Activated T-cell treated with anti-CD3 and anti-CD28 coated beads, Interleukin-2, amount 50 U/mL, for 24 hours (primary cell): ENCODE results near the gene SERPINA1.
"Not testable (repeated sequence)": the region's sequence is repeated elsewhere in the genome, so short reads cannot be mapped to it uniquely, and the experiment has no call there.

Source experiments
- DNase-seq: peaks from one replicate; pipeline ENCODE4 v3.0.0-alpha.2; 2020
- H3K27ac Mint-ChIP-seq: 2 replicates; pipeline ENCODE4 v1.8.0; 2020; ENCODE audit warnings: mild to moderate bottlenecking, mixed read lengths
- H3K27me3 Mint-ChIP-seq: 2 replicates; pipeline ENCODE4 v1.8.0; 2020; ENCODE audit warnings: mixed read lengths
- H3K36me3 Mint-ChIP-seq: 2 replicates; pipeline ENCODE4 v1.8.0; 2020; ENCODE audit warnings: low read depth, mixed read lengths
- H3K4me1 Mint-ChIP-seq: 2 replicates; pipeline ENCODE4 v1.8.0; 2020; ENCODE audit warnings: low read depth, mixed read lengths
- H3K4me3 Mint-ChIP-seq: 2 replicates; pipeline ENCODE4 v1.8.0; 2020; ENCODE audit warnings: mild to moderate bottlenecking, moderate library complexity, mixed read lengths
- H3K9me3 Mint-ChIP-seq: 2 replicates; pipeline ENCODE4 v1.8.0; 2020; ENCODE audit warnings: mixed read lengths

The SERPINA1 gene

DNA sequence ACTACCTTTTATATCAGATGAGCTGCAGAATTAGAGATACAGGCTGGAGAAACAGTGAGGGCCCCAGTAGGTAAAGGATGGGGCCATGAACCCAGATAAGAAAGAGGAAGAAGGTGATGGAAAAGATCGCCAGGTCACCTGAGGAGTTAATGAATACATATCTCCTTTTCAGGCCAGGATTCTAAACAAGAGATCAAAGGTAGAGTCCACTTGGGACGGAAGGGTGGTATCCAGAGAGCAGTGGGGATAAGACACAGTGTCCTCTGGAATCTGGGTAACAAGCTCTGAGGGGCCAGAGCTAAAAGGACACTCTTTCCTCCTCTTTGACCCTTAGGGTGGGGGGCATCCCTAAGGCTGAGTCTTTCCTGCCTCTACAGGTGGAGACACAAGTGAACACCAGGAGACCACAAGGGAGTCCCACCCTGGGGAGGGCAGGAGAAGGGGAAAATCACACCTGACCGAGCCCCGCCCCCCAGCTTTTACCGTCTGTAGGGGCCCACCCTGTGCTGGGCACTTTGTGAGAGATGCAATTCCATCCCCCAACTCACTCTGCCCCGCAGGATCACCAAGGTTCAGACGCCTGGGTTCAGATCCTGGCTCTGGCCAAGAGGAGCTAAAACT is 27.3 kb downstream of the SERPINA1 start:
- no peaks in the 10 kb centered on the region for H3K9me3 Mint-ChIP-seq
- no peak overlapping the region for H3K4me3 Mint-ChIP-seq
- no peak overlapping the region for H3K27ac Mint-ChIP-seq
- H3K36me3 Mint-ChIP-seq: no peaks in the 10 kb centered on the region
- peaks cover 36% of the 10 kb centered on the region for H3K27me3 Mint-ChIP-seq
- no peak for DNase-seq
- H3K4me1 Mint-ChIP-seq: no peaks in the 10 kb centered on the region

DNA sequence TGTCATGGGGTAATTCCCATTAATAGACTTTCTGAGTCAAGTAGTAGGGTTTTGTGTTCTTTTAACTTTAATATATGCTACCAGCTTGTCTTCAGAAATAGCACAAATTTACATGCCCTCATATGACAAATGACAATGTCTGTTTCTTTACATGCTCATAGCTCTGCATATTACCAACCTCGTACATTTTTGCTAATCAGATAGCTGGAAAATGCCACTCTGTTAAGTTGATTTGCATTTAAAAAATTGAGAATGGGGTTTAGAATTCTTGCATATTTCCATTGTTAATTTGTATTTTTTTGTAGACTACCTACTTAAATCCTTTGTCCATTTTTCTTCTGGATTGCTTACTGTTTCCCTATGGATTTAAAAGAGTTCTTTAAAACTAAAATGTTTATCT is 31.2 kb downstream of the SERPINA1 start:
- Mint-ChIP-seq H3K4me3 (no peak overlapping the region), H3K36me3 (no peaks in the 10 kb centered on the region), H3K27me3 (peaks cover 45% of the 10 kb centered on the region), H3K27ac (no peak overlapping the region), H3K4me1 (peaks cover 4% of the 10 kb centered on the region), H3K9me3 (peaks cover under 1% of the 10 kb centered on the region)
- no peak for DNase-seq

- H3K27ac Mint-ChIP-seq: no peak overlapping the region
- H3K36me3 Mint-ChIP-seq: no peaks in the 10 kb centered on the region
- H3K4me1 Mint-ChIP-seq: peaks cover 4% of the 10 kb centered on the region
- H3K27me3 Mint-ChIP-seq: peaks cover 51% of the 10 kb centered on the region
- no peak for DNase-seq
- no peak overlapping the region for H3K4me3 Mint-ChIP-seq
- H3K9me3 Mint-ChIP-seq: peaks cover 7% of the 10 kb centered on the region
Measured at GRCh38 chr14:94356379-94357056, 31.9 kb downstream of the SERPINA1 start.

- no peaks in the 10 kb centered on the region for H3K36me3 Mint-ChIP-seq
- peaks cover 47% of the 10 kb centered on the region for H3K27me3 Mint-ChIP-seq
- no peak overlapping the region for H3K4me3 Mint-ChIP-seq
- H3K27ac Mint-ChIP-seq: no peak overlapping the region
- H3K9me3 Mint-ChIP-seq: peaks cover 9% of the 10 kb centered on the region
- H3K4me1 Mint-ChIP-seq: peaks cover 4% of the 10 kb centered on the region
- no peak for DNase-seq
Measured at GRCh38 chr14:94355191-94355794, 33.1 kb downstream of the SERPINA1 start.

- no peak overlapping the region for H3K4me3 Mint-ChIP-seq
- H3K27me3 Mint-ChIP-seq: peaks cover 45% of the 10 kb centered on the region
- no peak overlapping the region for H3K27ac Mint-ChIP-seq
Measured at GRCh38 chr14:94354638-94355185, 33.7 kb downstream of the SERPINA1 start.

DNA sequence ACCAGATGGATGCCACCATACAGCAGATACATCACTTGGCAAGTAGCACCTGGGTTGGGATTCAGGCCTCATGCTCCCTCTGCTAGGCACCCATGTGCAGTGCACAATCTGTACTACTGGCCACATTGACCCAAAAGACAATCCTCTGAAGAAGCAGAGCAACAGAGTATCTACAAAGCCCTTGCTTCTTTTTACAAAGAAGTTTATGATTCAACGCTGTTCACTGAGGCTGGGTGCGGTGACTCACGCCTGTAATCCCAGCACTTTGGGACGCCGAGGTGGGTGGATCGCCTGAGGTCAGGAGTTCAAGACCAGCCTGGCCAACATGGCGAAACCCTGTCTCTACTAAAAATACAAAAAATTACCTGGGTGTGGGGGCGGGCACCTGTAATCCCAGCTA is 34.2 kb downstream of the SERPINA1 start:
- H3K36me3 Mint-ChIP-seq, H3K27ac Mint-ChIP-seq, DNase-seq, H3K9me3 Mint-ChIP-seq, H3K4me1 Mint-ChIP-seq, H3K4me3 Mint-ChIP-seq: not testable (repeated sequence)
- H3K27me3 Mint-ChIP-seq: peaks cover 47% of the 10 kb centered on the region

More at GRCh38 chr14:94354638-94355185, 33.7 kb downstream of the SERPINA1 start:
- Mint-ChIP-seq H3K9me3 (peaks cover 9% of the 10 kb centered on the region), H3K36me3 (no peaks in the 10 kb centered on the region), H3K4me1 (peaks cover 4% of the 10 kb centered on the region)
- no peak for DNase-seq

- Mint-ChIP-seq H3K36me3 (no peaks in the 10 kb centered on the region), H3K27ac (no peak overlapping the region), H3K4me3 (no peak overlapping the region), H3K27me3 (peaks cover 40% of the 10 kb centered on the region), H3K4me1 (peaks cover 14% of the 10 kb centered on the region), H3K9me3 (peaks cover 11% of the 10 kb centered on the region)
- no peak for DNase-seq
Measured at GRCh38 chr14:94349276-94349675, 39.1 kb downstream of the SERPINA1 start.

DNA sequence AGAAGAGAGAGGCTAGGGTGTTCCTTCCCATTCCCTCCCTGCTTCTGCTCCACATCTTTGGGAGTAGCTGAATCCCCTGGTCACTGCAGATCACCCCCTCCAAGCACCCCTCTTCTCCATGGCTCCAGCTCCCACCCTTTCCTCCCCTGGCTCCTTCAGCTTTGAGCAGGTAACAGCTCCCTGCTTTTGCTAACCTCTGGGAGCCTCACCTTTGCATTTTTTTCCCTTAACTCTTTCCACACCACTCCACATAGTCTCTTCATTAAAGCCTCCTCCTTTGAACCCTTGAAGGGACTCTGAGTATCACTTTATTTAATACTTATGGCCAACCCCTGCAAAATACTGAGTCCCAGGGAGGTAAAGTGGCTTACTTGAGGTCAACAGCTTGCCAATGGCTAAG is 39.6 kb downstream of the SERPINA1 start:
- H3K4me3 Mint-ChIP-seq: no peak overlapping the region
- H3K9me3 Mint-ChIP-seq: peaks cover 11% of the 10 kb centered on the region
- no peak overlapping the region for H3K27ac Mint-ChIP-seq

GRCh38 chr14:94346841-94347240 is 41.6 kb downstream of the SERPINA1 start:
- peak overlapping the region; percentile 91 for H3K27ac Mint-ChIP-seq
- H3K4me1 Mint-ChIP-seq: peaks cover 22% of the 10 kb centered on the region
- H3K9me3 Mint-ChIP-seq: peaks cover 7% of the 10 kb centered on the region
- no peak for DNase-seq
- H3K4me3 Mint-ChIP-seq: no peak overlapping the region
- no peaks in the 10 kb centered on the region for H3K36me3 Mint-ChIP-seq
- peaks cover 43% of the 10 kb centered on the region for H3K27me3 Mint-ChIP-seq

More for the DNA sequence above, 39.6 kb downstream of the SERPINA1 start:
- H3K27me3 Mint-ChIP-seq: peaks cover 41% of the 10 kb centered on the region
- H3K36me3 Mint-ChIP-seq: no peaks in the 10 kb centered on the region
- no peak for DNase-seq
- H3K4me1 Mint-ChIP-seq: peaks cover 14% of the 10 kb centered on the region

DNA sequence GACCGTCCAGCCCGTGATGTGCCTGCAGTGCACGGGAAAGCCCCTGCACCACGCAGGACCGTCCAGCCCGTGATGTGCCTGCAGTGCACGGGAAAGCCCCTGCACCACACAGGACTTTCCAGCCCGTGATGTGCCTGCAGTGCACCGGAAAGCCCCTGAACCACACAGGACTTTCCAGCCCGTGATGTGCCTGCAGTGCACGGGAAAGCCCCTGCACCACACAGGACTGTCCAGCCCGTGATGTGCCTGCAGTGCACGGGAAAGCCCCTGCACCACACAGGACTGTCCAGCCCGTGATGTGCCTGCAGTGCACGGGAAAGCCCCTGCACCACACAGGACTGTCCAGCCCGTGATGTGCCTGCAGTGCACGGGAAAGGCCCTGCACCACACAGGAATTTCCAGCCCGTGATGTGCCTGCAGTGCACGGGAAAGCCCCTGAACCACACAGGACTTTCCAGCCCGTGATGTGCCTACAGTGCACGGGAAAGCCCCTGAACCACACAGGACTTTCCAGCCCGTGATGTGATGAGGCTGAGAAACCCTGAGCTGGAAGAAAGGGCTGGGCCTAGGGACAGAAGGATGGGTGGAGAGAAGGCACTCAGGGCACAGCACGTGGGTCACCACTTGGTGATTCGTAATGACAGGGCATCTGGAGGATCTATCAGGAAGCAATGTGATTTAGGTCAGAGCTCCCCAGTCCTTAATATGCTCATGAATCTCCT is 42.2 kb downstream of the SERPINA1 start:
- H3K27ac Mint-ChIP-seq: peak overlapping the region; percentile 91
- not testable (repeated sequence) for H3K36me3 Mint-ChIP-seq, H3K9me3 Mint-ChIP-seq, H3K4me3 Mint-ChIP-seq
- H3K27me3 Mint-ChIP-seq: peaks cover 43% of the 10 kb centered on the region
- peak; percentile 63 for DNase-seq
- peaks cover 28% of the 10 kb centered on the region for H3K4me1 Mint-ChIP-seq

DNA sequence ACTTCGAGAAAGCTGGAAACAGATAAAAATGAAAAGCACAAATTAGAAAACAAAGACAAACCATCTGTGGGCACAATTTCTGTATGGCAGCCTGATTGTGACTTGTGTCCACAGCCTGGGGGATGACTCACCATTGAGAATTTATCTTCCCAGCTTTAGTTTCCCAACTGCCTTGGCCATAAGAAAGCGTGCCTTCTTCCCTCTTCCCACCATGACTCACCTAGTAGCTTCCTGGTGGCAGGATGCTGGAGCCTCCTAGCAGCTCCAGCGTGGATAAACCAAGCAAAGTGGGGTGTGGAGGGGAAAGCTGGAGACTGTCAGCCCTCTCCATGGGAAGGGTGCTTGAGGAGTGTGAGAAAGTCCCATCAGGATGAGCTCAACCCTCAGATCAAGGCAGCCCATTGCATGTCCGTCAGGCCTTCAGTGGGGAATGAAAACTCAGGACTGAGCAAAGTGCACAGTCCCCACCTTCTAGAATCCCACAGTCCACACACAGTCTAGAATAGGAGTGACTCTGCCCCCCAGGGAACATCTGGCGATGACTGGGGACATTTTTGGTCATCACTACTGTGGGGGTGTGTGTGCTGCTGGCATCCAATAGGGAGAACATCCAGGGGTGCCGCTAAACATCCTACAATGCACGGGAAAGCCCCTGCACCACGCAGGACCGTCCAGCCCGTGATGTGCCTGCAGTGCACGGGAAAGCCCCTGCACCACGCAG is 42.9 kb downstream of the SERPINA1 start:
- Mint-ChIP-seq H3K9me3 (peaks cover 7% of the 10 kb centered on the region), H3K4me3 (no peak overlapping the region), H3K27me3 (peaks cover 50% of the 10 kb centered on the region), H3K36me3 (no peaks in the 10 kb centered on the region), H3K4me1 (peaks cover 28% of the 10 kb centered on the region), H3K27ac (no peak overlapping the region)
- DNase-seq: no peak

GRCh38 chr14:94344389-94344788 is 44.0 kb downstream of the SERPINA1 start:
- peaks cover 28% of the 10 kb centered on the region for H3K4me1 Mint-ChIP-seq

DNA sequence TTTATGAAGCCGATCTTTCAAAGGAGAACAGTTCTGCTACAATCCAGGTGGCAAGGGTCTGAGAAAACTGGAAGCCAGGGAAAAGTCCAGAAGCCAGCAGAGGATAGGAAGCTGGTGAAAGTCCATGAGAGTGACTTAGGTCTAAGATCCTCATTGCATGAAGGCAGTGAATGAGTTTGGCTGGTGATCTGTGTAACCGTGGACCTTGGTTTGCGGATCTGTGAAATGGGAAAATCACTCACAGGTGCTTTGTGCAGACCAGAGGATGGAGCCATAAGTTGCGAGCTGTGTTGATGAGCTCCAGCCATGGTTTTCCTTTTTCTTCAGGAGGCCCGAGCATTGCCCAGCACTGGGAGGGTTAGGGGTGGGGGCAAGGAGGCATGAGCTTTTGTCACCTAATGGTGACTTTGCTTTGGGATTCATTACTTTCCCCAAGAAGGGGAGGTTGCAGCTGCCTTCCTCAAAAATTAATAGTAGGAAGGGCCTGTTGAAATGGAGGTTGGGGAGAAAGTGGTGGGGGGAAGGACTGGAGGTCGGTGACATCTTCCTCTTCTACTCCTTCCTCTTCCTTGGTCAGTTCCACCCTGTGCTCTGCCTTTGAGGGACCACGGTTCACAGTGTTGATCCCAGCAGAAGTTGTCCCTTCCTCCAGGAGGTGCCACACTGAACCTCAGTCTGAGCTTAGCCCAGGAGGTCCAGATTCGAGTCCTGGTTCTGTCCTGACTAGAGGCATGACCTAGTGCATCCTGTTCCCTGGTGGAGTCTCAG is 45.0 kb downstream of the SERPINA1 start:
- Mint-ChIP-seq H3K36me3 (no peaks in the 10 kb centered on the region), H3K27me3 (peaks cover 47% of the 10 kb centered on the region), H3K9me3 (peaks cover 7% of the 10 kb centered on the region), H3K4me1 (peaks cover 31% of the 10 kb centered on the region), H3K4me3 (no peak overlapping the region), H3K27ac (no peak overlapping the region)
- no peak for DNase-seq

More at GRCh38 chr14:94344389-94344788, 44.0 kb downstream of the SERPINA1 start:
- H3K27ac Mint-ChIP-seq: no peak overlapping the region
- peaks cover 7% of the 10 kb centered on the region for H3K9me3 Mint-ChIP-seq
- no peak for DNase-seq
- H3K36me3 Mint-ChIP-seq: no peaks in the 10 kb centered on the region
- peaks cover 52% of the 10 kb centered on the region for H3K27me3 Mint-ChIP-seq
- H3K4me3 Mint-ChIP-seq: no peak overlapping the region
